Measurements from ENCODE around the gene SMCP. TPM values are rescaled to one million over a fixed set of nuclear protein-coding genes. Genes with fewer than 3 reads are reported as not detected.

SMCP gene
- total and polyA plus RNA-seq, 4 donors = not detected

DNA sequence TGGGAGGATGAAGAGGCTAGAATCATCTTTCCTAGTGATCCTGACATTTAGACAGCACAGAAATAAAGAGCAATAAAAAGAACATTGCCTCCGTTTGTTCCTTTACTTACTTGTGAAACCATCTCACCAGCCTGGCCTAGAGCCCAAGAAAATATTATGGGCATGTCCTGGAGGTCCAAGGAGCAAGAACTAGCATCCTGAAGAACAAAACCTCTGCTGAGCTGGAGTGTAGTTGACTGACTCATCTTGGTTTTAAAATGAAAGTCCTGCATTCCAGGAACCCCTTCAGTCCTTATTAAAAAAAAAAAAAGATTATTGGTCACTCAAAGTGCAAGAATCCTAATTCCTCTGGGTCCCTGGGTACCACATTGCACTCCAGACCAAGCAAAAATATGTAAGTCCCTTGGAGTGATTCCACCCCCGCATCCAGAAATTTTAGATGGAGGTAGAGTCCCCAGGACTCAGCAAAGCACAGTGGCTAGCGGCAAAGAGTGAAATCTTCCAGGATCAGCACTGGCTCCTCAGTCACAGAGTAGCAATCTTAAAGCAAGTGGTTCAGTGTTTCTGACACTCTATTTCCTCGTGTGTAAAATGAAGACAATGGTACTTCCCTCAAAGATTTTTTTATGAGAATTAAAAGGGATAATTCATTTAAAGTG, 7.0 kb downstream of the SMCP start:
- no peak overlapping the region for H3K9ac ChIP-seq (ENCODE audit: low read depth in 1 of 2, low read length in 2 of 2)
- no peaks in the 10 kb centered on the region for H3K9me3 ChIP-seq (ENCODE audit: control insufficient read depth in 4 of 4, low read length in 3 of 4)
- no peak for TF ChIP-seq RAD21 (IDR thresholded peaks at IDR 0.05)
- TF ChIP-seq HNF4G (IDR thresholded peaks at IDR 0.05) = no peak
- TF ChIP-seq, protein P1, sequence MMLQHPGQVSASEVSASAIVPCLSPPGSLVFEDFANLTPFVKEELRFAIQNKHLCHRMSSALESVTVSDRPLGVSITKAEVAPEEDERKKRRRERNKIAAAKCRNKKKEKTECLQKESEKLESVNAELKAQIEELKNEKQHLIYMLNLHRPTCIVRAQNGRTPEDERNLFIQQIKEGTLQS (IDR thresholded peaks at IDR 0.05) = no peak
- TF ChIP-seq TAF1 (conservative IDR thresholded peaks at IDR 0.05) = no peak
- no peak for TF ChIP-seq YY1 (IDR thresholded peaks at IDR 0.05)
- no peak overlapping the region for H3K4me3 ChIP-seq (ENCODE audit: low read depth in 1 of 3, low read length in 3 of 3)
- H3K27ac ChIP-seq (ENCODE audit: low read depth in 1 of 2, low read length in 2 of 2) = no peak overlapping the region
- no peaks in the 10 kb centered on the region for H3K36me3 ChIP-seq (ENCODE audit: control insufficient read depth in 4 of 4, insufficient read depth in 3 of 4, low read depth in 1 of 4, low read length in 3 of 4)
- no peak for DNase-seq (ENCODE audit: low spot score)
- peaks cover 9 to 29% (median 21%) of the 10 kb centered on the region in 4 donors for H3K4me1 ChIP-seq (ENCODE audit: control insufficient read depth in 4 of 4, insufficient read depth in 4 of 4, low read length in 3 of 4)
- WGBS = 79% methylated on average over 4 of the region's 4 CpGs
- no peaks in the 10 kb centered on the region for H3K27me3 ChIP-seq (ENCODE audit: control insufficient read depth in 4 of 4, insufficient read depth in 4 of 4, low read length in 3 of 4)

DNA sequence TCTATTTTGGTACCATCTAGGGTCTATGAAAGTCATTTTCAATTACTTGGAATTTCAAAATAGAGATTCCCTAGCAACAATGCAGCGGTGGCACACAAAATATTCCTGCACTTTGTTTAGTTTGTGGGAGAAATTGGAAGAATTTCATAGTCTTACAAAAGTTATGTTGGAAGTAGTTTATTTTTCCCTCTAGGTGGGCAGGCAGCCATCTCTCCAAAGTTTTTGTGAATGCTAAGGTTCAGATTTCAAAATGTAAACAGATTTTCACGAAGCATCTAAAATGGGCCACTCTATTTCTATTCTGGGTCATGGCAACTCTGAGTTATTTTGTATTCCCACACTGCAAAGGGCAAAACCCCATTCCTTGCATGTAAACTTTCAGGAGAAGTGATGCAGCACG, 8.0 kb downstream of the SMCP start:
- TF ChIP-seq, protein P2, sequence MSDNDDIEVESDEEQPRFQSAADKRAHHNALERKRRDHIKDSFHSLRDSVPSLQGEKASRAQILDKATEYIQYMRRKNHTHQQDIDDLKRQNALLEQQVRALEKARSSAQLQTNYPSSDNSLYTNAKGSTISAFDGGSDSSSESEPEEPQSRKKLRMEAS (IDR thresholded peaks at IDR 0.05) = peak; percentile 55
- TF ChIP-seq TAF1 (conservative IDR thresholded peaks at IDR 0.05) (no peak), GABPA (IDR thresholded peaks at IDR 0.05 in 1 of 2, conservative IDR thresholded peaks at IDR 0.05 in 1 of 2) (no peak), FOXA1 (IDR thresholded peaks at IDR 0.05) (peak; percentile 63), SP1 (IDR thresholded peaks at IDR 0.05) (peak; percentile 33), YY1 (IDR thresholded peaks at IDR 0.05) (peak; percentile 76), HNF4G (IDR thresholded peaks at IDR 0.05) (no peak), HNF4A (conservative IDR thresholded peaks at IDR 0.05) (peak; percentile 74 to 93), EGR1 (IDR thresholded peaks at IDR 0.05; ENCODE audit: low read depth in 2 of 2) (peak in 1 of 2 donors; percentile 57), NR2F2 (IDR thresholded peaks at IDR 0.05) (no peak), RAD21 (IDR thresholded peaks at IDR 0.05) (peak in 1 of 2 donors; percentile 19), JUND (IDR thresholded peaks at IDR 0.05) (peak in 1 of 2 donors; percentile 86), FOXA2 (IDR thresholded peaks at IDR 0.05) (peak; percentile 83), RXRA (IDR thresholded peaks at IDR 0.05) (peak in 1 of 2 donors; percentile 90)
- TF ChIP-seq, protein P3, sequence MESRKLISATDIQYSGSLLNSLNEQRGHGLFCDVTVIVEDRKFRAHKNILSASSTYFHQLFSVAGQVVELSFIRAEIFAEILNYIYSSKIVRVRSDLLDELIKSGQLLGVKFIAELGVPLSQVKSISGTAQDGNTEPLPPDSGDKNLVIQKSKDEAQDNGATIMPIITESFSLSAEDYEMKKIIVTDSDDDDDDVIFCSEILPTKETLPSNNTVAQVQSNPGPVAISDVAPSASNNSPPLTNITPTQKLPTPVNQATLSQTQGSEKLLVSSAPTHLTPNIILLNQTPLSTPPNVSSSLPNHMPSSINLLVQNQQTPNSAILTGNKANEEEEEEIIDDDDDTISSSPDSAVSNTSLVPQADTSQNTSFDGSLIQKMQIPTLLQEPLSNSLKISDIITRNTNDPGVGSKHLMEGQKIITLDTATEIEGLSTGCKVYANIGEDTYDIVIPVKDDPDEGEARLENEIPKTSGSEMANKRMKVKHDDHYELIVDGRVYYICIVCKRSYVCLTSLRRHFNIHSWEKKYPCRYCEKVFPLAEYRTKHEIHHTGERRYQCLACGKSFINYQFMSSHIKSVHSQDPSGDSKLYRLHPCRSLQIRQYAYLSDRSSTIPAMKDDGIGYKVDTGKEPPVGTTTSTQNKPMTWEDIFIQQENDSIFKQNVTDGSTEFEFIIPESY (IDR thresholded peaks at IDR 0.05) = peak; percentile 66
- TF ChIP-seq, protein P4, sequence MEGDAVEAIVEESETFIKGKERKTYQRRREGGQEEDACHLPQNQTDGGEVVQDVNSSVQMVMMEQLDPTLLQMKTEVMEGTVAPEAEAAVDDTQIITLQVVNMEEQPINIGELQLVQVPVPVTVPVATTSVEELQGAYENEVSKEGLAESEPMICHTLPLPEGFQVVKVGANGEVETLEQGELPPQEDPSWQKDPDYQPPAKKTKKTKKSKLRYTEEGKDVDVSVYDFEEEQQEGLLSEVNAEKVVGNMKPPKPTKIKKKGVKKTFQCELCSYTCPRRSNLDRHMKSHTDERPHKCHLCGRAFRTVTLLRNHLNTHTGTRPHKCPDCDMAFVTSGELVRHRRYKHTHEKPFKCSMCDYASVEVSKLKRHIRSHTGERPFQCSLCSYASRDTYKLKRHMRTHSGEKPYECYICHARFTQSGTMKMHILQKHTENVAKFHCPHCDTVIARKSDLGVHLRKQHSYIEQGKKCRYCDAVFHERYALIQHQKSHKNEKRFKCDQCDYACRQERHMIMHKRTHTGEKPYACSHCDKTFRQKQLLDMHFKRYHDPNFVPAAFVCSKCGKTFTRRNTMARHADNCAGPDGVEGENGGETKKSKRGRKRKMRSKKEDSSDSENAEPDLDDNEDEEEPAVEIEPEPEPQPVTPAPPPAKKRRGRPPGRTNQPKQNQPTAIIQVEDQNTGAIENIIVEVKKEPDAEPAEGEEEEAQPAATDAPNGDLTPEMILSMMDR (IDR thresholded peaks at IDR 0.05; ENCODE audit: low read depth, low read length, missing input control) = no peak
- TF ChIP-seq, protein P5, sequence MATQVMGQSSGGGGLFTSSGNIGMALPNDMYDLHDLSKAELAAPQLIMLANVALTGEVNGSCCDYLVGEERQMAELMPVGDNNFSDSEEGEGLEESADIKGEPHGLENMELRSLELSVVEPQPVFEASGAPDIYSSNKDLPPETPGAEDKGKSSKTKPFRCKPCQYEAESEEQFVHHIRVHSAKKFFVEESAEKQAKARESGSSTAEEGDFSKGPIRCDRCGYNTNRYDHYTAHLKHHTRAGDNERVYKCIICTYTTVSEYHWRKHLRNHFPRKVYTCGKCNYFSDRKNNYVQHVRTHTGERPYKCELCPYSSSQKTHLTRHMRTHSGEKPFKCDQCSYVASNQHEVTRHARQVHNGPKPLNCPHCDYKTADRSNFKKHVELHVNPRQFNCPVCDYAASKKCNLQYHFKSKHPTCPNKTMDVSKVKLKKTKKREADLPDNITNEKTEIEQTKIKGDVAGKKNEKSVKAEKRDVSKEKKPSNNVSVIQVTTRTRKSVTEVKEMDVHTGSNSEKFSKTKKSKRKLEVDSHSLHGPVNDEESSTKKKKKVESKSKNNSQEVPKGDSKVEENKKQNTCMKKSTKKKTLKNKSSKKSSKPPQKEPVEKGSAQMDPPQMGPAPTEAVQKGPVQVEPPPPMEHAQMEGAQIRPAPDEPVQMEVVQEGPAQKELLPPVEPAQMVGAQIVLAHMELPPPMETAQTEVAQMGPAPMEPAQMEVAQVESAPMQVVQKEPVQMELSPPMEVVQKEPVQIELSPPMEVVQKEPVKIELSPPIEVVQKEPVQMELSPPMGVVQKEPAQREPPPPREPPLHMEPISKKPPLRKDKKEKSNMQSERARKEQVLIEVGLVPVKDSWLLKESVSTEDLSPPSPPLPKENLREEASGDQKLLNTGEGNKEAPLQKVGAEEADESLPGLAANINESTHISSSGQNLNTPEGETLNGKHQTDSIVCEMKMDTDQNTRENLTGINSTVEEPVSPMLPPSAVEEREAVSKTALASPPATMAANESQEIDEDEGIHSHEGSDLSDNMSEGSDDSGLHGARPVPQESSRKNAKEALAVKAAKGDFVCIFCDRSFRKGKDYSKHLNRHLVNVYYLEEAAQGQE (IDR thresholded peaks at IDR 0.05) = peak; percentile 56
- TF ChIP-seq, protein P1 (IDR thresholded peaks at IDR 0.05) = no peak
- Histone ChIP-seq H3K4me3 (ENCODE audit: low read depth in 1 of 3, low read length in 3 of 3) (no peak overlapping the region), H3K9ac (ENCODE audit: low read depth in 1 of 2, low read length in 2 of 2) (no peak overlapping the region), H3K4me1 (ENCODE audit: control insufficient read depth in 4 of 4, insufficient read depth in 4 of 4, low read length in 3 of 4) (peaks cover 8 to 20% (median 13%) of the 10 kb centered on the region in 4 donors), H3K27me3 (ENCODE audit: control insufficient read depth in 4 of 4, insufficient read depth in 4 of 4, low read length in 3 of 4) (no peaks in the 10 kb centered on the region), H3K9me3 (ENCODE audit: control insufficient read depth in 4 of 4, low read length in 3 of 4) (no peaks in the 10 kb centered on the region), H3K27ac (ENCODE audit: low read depth in 1 of 2, low read length in 2 of 2) (peak overlapping the region; percentile 17 to 39), H3K36me3 (ENCODE audit: control insufficient read depth in 4 of 4, insufficient read depth in 3 of 4, low read depth in 1 of 4, low read length in 3 of 4) (no peaks in the 10 kb centered on the region)
- 22% methylated on average over 3 of the region's 3 CpGs for WGBS
- no peak for DNase-seq (ENCODE audit: low spot score)

All from liver (tissue), 9 donors.